B cell (primary cell): ENCODE measurements around the gene MBNL1.

ENCODE experiments used
- EZH2 ChIP-seq: IDR thresholded peaks from 2 replicates; pipeline ENCODE4 v1.6.1; 2012; ENCODE audit warnings: borderline replicate concordance, low read depth, mild to moderate bottlenecking, moderate library complexity, low read length; ENCODE audit not compliant: insufficient read depth, poor library complexity, severe bottlenecking
- TF ChIP-seq, protein P1 (sequence below): fragments of 200-600 bp; IDR thresholded peaks from one replicate; pipeline ENCODE4 v1.8.0; 2022; ENCODE audit warnings: antibody characterized with exemption, mild to moderate bottlenecking

DNA sequence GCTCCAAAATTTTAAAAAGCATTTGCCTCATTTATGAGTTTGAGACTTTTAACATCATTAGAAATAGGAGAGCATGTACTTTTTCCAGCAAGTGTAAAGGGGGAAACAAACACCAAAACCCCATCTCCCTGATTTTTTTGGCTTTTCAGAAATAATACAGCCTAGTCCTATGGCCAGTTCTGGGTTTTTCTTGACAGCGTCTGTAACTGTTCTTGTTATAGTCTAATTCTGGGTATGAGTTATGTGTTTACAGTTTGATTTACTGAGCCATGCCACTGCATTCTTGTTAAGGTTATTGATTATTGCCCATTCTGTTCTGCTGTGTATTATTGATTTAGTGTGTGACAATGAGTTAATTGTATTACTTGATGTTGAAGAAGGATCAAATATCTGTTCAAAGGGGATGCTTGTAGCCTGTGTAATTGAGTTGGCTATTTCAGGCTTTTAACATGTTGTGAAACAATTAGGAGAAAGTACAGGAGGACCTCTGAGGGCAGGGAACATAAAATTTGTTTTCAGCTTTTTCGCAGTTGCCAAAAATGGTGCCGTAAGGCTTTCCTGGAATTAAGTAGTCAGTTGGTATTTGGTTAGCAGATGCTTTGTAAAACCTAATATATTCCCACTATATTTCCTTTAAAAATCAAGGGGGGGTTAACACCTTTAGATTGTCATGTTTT is 46.1 kb downstream of the MBNL1 start:
- TF ChIP-seq, protein P1, sequence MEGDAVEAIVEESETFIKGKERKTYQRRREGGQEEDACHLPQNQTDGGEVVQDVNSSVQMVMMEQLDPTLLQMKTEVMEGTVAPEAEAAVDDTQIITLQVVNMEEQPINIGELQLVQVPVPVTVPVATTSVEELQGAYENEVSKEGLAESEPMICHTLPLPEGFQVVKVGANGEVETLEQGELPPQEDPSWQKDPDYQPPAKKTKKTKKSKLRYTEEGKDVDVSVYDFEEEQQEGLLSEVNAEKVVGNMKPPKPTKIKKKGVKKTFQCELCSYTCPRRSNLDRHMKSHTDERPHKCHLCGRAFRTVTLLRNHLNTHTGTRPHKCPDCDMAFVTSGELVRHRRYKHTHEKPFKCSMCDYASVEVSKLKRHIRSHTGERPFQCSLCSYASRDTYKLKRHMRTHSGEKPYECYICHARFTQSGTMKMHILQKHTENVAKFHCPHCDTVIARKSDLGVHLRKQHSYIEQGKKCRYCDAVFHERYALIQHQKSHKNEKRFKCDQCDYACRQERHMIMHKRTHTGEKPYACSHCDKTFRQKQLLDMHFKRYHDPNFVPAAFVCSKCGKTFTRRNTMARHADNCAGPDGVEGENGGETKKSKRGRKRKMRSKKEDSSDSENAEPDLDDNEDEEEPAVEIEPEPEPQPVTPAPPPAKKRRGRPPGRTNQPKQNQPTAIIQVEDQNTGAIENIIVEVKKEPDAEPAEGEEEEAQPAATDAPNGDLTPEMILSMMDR: no peak
- no peak for TF ChIP-seq EZH2
